Esophagus squamous epithelium (tissue), 5 donors: ENCODE results near the gene CPSF4. TPM values are rescaled to one million over a fixed set of nuclear protein-coding genes. Genes with fewer than 3 reads are reported as not detected.

Experiments
- DNase-seq: peaks from one replicate; lab custom pipeline; 2025; lab: John Stamatoyannopoulos, UW
- H3K27ac ChIP-seq, 4 donors: fragments of 200-600 bp; sonication (generic); one replicate each; pipeline ENCODE4 v1.5.1; 2016 to 2019; ENCODE audit warnings: mild to moderate bottlenecking in 1 of 4
- H3K27me3 ChIP-seq, 4 donors: fragments of 200-600 bp; sonication (generic); 1 replicate in 3 of 4; 2 replicates in 1 of 4; pipeline versions ENCODE4 v1.5.1 to v1.6.0; 2017 to 2021; ENCODE audit warnings: antibody characterized with exemption in 1 of 4
- H3K36me3 ChIP-seq, 3 donors: fragments of 200-600 bp; sonication (generic); one replicate each; pipeline ENCODE4 v1.5.1; 2016 to 2019
- H3K4me1 ChIP-seq, 3 donors: fragments of 200-600 bp; sonication (generic); one replicate each; pipeline ENCODE4 v1.5.1; 2017 to 2019
- H3K4me3 ChIP-seq, 4 donors: fragments of 200-600 bp; sonication (generic); 1 replicate in 3 of 4; 2 replicates in 1 of 4; pipeline ENCODE4 v1.5.1; 2016 to 2019; ENCODE audit warnings: mild to moderate bottlenecking in 2 of 4, moderate library complexity in 1 of 4
- H3K9me3 ChIP-seq, 3 donors: fragments of 200-600 bp; sonication (generic); one replicate each; pipeline ENCODE4 v1.5.1; 2016 to 2019
- POLR2A ChIP-seq, 4 donors: fragments of 450-650 bp; IDR thresholded peaks; one replicate each; pipeline ENCODE4 v1.6.1; 2017; ENCODE audit warnings: antibody characterized with exemption in 4 of 4, mild to moderate bottlenecking in 4 of 4, moderate library complexity in 3 of 4
- WGBS, 2 donors: methylation state at CpG; one replicate each; pipeline ENCODE4 v1.1.5; 2018; 5-methylcytosine and 5-hydroxymethylcytosine counted together
- intact Hi-C: fragments of 100-400 bp; cut with DNase I; formaldehyde crosslinking; loops from one replicate; pipeline ENCODE4 v1.15.0; 2022
- total RNA-seq, 4 donors: library from RNA; depleted of rRNA; stranded (reverse); fragments of >200 nt; gene quantifications; one replicate each; pipeline ENCODE4 v1.1.0, GENCODE V29; 2016
- TF ChIP-seq, protein P1 (sequence below), 6 experiments: fragments of 450-650 bp in 4 of 6; fragments of 200-600 bp in 2 of 6; sonication (generic) in 2 of 6; IDR thresholded peaks; one replicate each; pipeline ENCODE4 v1.5.1; 2016 to 2019; ENCODE audit warnings: antibody characterized with exemption in 6 of 6, mild to moderate bottlenecking in 4 of 6, moderate library complexity in 4 of 6
- donor health status: DM: yes; HTN: yes; CAD: no.

The CPSF4 gene
- total RNA-seq, 4 donors from 2014 or later, result 15.1 to 29.2 (median 19.4) TPM

DNA sequence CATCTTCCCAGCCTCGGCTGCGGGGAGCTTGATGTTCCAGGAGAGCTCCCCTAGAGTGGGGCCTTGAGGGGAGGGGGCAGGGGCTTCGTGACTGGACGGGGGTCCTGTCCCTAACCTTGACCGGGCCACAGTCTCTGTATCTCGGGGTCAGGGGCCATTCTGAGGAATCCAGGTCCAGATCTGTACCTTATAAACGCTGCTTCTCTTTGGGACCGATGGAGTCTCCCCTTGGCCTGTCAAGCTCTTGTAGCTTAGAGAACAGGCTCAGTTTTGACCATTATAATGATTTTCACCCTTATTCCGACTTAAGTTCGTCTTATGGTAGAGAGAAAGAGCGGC, 66.5 kb downstream of the CPSF4 start:
- Histone ChIP-seq H3K36me3 (peaks cover 0 to 14% (median 0%) of the 10 kb centered on the region in 3 donors), H3K4me1 (peaks cover 20 to 49% (median 34%) of the 10 kb centered on the region in 3 donors), H3K27ac (peak overlapping the region; percentile 88 to 96 (median 94)), H3K4me3 (peak overlapping the region; percentile 65 to 94 (median 85)), H3K27me3 (no peaks in the 10 kb centered on the region), H3K9me3 (no peaks in the 10 kb centered on the region)
- 1 to 6% methylated on average over 5 to 8 of the region's 11 CpGs for WGBS, 2 donors
- intact Hi-C loops, result no loop called here
- TF ChIP-seq, protein P1, sequence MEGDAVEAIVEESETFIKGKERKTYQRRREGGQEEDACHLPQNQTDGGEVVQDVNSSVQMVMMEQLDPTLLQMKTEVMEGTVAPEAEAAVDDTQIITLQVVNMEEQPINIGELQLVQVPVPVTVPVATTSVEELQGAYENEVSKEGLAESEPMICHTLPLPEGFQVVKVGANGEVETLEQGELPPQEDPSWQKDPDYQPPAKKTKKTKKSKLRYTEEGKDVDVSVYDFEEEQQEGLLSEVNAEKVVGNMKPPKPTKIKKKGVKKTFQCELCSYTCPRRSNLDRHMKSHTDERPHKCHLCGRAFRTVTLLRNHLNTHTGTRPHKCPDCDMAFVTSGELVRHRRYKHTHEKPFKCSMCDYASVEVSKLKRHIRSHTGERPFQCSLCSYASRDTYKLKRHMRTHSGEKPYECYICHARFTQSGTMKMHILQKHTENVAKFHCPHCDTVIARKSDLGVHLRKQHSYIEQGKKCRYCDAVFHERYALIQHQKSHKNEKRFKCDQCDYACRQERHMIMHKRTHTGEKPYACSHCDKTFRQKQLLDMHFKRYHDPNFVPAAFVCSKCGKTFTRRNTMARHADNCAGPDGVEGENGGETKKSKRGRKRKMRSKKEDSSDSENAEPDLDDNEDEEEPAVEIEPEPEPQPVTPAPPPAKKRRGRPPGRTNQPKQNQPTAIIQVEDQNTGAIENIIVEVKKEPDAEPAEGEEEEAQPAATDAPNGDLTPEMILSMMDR (IDR thresholded peaks at IDR 0.05), result no peak
- no peak for TF ChIP-seq POLR2A (IDR thresholded peaks at IDR 0.05)
- no peak for DNase-seq

Other genes starting within 250 kb of the CPSF4 start
- under 1 TPM in 3 of 4 donors, not detected in 1; 0.32 to 0.42 (median 0.38) TPM for gene KPNA7, start 230.8 kb upstream of the CPSF4 start, total RNA-seq
- gene MYH16, start 166.1 kb upstream of the CPSF4 start, total RNA-seq, result under 1 TPM in 1 of 4 donors, not detected in 3; 0.76 TPM
- 100 to 1,000 TPM; 114 to 155 (median 154) TPM for gene ARPC1A, start 113.0 kb upstream of the CPSF4 start, total RNA-seq
- gene ARPC1B, start 64.2 kb upstream of the CPSF4 start, total RNA-seq, result 100 to 1,000 TPM in 3 of 4 donors, 10 to 100 TPM in 1; 27.9 to 166 (median 128) TPM
- gene PDAP1, start 30.3 kb upstream of the CPSF4 start, total RNA-seq, result 100 to 1,000 TPM in 2 of 4 donors, 10 to 100 TPM in 2; 79.2 to 120 (median 98.3) TPM
- 10 to 100 TPM; 46.9 to 59.1 (median 55.9) TPM for gene BUD31, start 30.0 kb upstream of the CPSF4 start, total RNA-seq
- 10 to 100 TPM in 1 of 4 donors, 1 to 10 TPM in 3; 5.7 to 12.7 (median 6.6) TPM for gene PTCD1, start 145 bp upstream of the CPSF4 start, total RNA-seq
- 1,000 to 10,000 TPM; 1,019 to 2,272 (median 1,287) TPM for gene ATP5MF, start 27.2 kb downstream of the CPSF4 start, total RNA-seq
- gene ZNF789, start 33.9 kb downstream of the CPSF4 start, total RNA-seq, result 1 to 10 TPM; 2.5 to 8.6 (median 5.3) TPM
- gene ZNF394, start 61.3 kb downstream of the CPSF4 start, total RNA-seq, result 10 to 100 TPM; 22.5 to 41.2 (median 23.1) TPM
- 1 to 10 TPM; 3.2 to 7.1 (median 5.1) TPM for gene ZKSCAN5, start 65.7 kb downstream of the CPSF4 start, total RNA-seq
- 1 to 10 TPM; 1.9 to 5.6 (median 5.1) TPM for gene FAM200A, start 113.2 kb downstream of the CPSF4 start, total RNA-seq
- gene ZNF655, start 119.7 kb downstream of the CPSF4 start, total RNA-seq, result 100 to 1,000 TPM in 3 of 4 donors, 10 to 100 TPM in 1; 78.6 to 167 (median 107) TPM
- gene TMEM225B, start 159.3 kb downstream of the CPSF4 start, total RNA-seq, result under 1 TPM in 2 of 4 donors, not detected in 2; 0.23 to 0.57 TPM
- 10 to 100 TPM in 3 of 4 donors, 1 to 10 TPM in 1; 8.0 to 19.1 (median 14.9) TPM for gene ZSCAN25, start 178.0 kb downstream of the CPSF4 start, total RNA-seq
- 10 to 100 TPM; 34.5 to 99.8 (median 79.1) TPM for gene CYP3A5, start 241.1 kb downstream of the CPSF4 start, total RNA-seq